Measurements from ENCODE around the gene KIAA0232.
A peak's percentile ranks its signal among the peaks of the same experiment; 100 is the strongest.

The KIAA0232 gene

GRCh38 chr4:6851962-6852361, 69.4 kb downstream of the KIAA0232 start:
- DNase-seq (ENCODE audit: low read depth), result no peak

- no peak for DNase-seq (ENCODE audit: low read depth)
Measured at GRCh38 chr4:6852582-6852981, 70.1 kb downstream of the KIAA0232 start.

- DNase-seq (ENCODE audit: low read depth), result no peak
Measured at GRCh38 chr4:6854098-6854744, 71.7 kb downstream of the KIAA0232 start.

DNA sequence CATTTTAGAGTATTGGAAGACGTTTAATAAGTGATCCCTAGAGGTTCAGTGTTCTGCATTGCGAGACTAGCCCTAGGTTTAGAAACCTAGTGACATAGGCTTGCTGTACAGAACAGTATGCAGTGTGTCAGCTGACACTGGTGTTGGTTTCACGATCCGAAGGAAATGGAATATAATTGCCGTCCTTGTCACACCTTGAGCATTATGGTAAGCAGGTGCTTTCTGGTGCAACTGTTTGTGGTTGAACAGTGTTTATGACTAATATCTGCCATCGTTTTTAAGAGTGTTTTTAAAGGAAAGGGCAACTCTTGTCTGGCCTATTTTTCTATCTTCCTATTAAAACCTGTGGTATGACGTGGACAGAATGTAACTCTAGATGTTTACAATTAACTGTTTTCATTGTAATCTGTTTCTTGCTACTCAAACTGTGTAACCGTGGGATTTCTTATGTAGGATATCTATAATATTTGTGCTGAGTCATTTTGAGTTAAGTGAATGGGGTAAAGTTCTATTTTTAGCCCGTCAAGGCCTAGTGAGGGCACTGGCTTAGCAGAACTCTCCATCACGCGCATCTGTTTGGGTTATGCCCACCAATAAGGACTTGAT, 73.3 kb downstream of the KIAA0232 start:
- DNase-seq (ENCODE audit: low read depth), result no peak

DNA sequence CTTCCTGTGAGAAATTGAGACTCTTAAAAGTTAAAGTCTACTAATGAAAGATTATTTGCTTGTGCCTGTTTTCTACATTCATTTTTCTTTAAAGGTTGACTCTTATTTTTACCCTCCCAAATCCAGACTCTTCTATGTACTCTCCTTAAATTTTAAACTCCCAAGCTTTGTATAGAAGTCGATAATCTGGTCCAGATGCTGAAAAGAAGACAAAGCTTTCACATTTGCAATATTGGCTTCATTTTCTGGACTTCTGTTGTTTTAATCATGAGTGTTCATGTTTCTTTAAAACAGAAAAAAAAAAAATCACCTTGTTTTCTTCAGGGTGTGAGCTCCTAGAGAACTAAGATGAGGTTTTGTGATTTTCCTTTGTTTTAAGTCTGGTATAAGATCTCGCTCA, 73.9 kb downstream of the KIAA0232 start:
- DNase-seq (ENCODE audit: low read depth), result no peak

GRCh38 chr4:6857009-6857882, 74.7 kb downstream of the KIAA0232 start:
- no peak for DNase-seq (ENCODE audit: low read depth)

DNA sequence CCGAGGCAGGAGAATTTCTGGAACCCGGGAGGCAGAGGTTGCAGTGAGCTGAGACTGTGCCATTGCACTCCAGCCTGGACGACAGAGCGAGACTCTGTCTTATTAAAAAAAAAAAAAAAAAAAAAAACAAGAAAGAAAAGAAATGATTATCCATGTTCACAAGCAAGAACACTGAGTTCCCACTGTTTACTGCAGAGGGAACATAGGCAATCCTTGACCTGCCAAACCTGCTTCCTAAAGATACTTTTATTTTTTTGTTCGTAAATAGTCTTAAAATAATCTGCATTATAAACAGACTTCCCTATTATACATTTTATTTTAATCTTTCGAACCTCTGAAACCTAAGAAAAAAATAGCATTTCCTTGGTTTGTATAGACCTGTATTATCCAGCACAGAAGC, 76.5 kb downstream of the KIAA0232 start:
- DNase-seq (ENCODE audit: low read depth), result no peak

DNA sequence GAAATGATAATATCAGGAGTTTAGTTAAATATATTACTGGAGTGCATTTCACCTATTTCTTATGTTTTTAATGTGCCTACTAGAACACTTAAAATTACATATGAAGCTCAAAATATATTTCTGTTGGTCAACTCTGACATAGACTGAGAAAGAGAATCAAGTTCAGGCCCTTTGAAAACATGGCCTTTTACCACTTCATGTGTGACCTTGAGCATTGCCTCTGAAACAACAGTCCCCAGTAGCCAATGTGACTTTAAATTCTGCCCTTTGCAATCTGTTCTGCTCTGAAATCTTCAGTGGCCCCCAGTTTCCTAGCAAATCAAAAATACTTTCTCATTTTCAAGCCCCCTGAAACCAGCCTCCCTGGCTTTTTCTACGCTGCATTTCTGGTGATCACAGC, 77.0 kb downstream of the KIAA0232 start:
- DNase-seq (ENCODE audit: low read depth), result no peak

GRCh38 chr4:6868386-6868785, 85.9 kb downstream of the KIAA0232 start:
- DNase-seq (ENCODE audit: low read depth), result no peak

DNA sequence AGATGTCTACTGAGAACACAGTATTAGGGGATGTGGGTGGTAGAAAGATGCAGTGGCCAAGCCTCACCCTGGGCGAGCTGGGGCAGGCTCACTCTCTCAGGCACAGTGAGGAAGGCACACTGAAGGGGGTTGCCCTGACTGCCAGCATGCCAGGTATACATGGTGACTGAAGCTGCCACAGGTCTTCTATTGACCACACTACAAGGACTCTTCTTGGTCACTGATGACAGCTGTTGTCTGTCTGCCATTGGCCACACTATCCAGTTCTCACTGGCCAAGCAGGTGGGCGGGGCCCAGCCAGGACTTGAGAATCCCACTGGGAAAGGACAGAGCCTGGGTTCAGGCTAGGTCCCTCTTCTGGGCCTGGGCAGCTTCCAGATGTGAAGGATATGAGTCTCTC, 87.4 kb downstream of the KIAA0232 start:
- DNase-seq (ENCODE audit: low read depth), result no peak

- no peak for DNase-seq (ENCODE audit: low read depth)
Measured at GRCh38 chr4:6873291-6873690, 90.8 kb downstream of the KIAA0232 start.

DNA sequence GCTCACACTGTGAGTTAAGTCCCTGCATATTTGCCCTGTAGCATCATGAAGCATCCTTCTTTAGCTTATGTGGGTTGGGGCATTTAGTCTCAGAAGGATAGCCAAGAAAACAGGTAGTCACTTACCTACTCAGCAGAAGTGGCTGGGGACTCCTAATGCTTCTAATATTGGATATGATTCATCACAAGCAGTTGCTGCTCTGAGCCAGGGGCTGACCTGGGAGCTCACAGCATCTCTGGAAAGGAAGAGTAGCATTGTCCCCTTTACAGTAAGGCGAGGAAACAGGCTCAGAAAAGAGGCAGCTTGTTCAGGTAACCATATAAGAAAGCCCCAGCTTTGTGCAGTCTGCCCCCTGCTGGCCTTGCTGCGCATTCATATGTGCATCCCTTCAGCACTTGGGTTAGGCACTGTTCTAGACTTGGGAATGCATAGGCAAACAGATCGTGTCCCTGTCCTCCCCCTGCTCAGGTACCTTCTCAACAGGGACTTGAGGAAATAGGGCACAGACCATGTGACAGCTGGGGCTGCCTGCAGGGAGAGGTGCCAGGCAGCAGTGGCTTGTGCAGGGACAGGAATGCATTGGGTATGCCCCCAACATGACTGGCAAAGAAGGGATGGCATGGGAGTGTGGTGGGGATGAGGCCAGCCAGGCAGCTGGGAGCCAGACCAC, 91.4 kb downstream of the KIAA0232 start:
- DNase-seq (ENCODE audit: low read depth), result no peak

- DNase-seq (ENCODE audit: low read depth), result no peak
Measured at GRCh38 chr4:6874981-6875380, 92.5 kb downstream of the KIAA0232 start.

DNA sequence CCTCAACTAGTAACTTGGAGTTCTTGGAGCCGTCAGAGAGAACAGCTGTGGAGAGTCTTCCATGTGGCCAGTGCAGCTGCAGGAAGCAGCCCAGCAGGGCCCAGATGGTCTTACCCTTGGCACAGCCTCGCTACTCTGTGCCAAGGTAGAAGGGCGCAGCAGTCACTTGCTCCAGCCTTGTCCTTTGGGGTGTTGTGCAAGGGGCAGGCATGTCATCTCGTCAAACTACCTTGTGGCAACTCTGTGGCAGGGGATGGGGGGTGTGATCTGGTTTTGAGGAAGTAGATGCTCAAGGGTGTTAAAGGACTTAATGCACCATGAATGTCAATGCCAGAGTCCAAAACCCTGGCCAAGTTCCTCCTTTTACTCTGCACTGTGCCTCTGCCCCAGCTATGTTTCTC, 92.9 kb downstream of the KIAA0232 start:
- DNase-seq (ENCODE audit: low read depth), result no peak

DNA sequence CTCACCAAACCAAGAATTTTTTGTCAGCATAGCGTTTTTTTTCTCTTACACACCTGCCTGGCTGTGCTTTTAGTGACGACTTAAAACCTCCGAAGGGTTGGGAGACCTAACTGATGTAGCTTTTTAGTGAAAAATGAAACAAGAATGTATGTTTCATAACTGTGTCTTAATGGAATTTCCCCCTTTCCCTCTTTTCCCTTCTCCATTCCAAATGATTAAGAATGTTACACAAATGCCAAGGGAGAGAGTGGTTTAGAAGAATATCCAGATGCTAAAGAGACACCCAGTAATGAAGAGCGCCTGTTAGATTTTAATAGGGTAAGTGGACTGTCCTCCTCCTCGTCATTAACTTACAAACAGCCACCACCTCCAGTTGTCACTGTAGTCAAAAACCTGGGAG, 93.9 kb downstream of the KIAA0232 start:
- peak; percentile 27 for DNase-seq (ENCODE audit: low read depth)

DNA sequence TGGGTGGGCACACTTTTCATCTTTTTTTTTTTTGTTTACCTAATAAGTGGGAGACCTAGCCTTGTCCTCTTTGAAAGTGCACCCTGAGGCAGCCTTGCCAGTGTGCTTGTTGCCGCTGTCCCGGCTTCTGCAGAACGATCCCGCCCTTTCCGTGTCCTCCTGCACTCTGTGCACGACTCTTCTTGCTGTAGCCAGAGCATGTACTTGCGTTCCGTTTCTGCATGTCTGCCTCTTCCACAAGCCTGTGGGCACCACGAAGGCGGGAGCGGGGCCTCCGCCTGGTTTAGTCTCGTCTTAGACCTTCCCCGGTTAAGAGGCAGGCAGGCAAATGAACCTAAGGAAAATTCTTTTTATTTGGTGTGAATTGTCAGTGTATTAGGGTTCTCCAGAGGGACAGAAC, 94.5 kb downstream of the KIAA0232 start:
- no peak for DNase-seq (ENCODE audit: low read depth)

DNA sequence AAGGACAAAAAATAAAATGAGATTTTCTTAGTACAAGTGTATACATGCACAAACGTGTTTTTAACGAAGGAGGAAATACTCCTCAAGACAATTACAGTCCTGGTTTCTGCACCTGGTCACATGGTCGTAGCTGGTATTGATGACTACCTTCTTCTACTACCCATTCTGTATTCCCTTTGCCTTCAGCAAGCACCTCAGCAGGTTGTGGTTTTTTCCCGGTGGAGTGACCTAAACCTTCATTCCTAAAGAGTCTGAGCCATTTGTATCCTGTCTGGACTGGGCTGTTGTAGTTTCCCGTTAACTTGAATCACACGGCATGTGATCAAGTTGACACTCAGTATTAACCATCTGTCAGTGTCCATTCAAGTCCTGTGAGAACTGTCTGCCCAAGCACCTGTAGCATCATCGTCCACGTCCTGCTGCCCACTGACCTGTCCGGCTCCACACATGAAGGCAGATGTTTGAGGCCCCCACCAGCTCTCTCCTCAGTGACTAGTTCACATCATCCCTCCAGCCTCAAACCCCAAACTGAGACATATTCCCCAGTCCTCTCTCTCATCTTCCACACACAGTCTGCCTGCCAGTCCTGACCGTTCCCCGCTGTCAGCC, 96.0 kb downstream of the KIAA0232 start:
- DNase-seq (ENCODE audit: low read depth), result no peak

DNA sequence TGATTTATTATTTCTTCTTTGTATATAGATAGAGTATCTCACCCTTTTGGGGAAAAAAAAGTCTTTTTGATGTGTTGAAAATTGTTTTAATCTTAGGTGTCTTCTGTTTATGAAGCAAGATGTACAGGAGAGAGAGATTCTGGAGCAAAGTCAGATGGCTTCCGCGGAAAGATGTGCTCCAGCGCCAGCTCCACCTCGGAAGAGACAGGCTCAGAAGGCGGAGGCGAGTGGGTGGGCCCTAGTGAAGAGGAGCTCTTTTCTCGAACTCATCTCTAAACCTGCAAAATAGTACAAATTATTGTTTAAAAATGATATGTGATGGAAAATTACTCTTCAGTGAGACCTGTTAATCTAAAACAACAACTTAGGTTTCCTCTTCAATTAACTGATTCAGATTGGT, 98.2 kb downstream of the KIAA0232 start:
- no peak for DNase-seq (ENCODE audit: low read depth)

DNA sequence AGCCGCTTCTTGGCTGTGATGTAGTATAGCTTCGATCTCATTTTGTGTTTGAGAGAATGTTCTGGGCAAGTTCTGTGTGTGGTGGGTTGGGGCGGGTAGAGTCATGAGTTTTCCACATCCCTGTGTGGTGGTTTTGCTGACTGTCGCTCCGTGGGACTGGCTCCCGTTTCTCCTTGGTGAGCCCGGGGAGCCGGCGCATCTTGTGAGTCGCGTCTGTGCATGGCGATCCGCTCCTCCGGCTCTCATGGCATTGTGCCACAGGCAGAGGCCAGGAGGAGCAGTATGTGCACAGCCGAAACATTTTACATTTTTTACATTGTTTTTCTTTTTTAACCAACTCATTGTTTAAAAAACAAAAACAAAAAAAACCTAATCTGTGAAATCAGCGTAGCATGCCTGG, 99.4 kb downstream of the KIAA0232 start:
- no peak for DNase-seq (ENCODE audit: low read depth)

DNA sequence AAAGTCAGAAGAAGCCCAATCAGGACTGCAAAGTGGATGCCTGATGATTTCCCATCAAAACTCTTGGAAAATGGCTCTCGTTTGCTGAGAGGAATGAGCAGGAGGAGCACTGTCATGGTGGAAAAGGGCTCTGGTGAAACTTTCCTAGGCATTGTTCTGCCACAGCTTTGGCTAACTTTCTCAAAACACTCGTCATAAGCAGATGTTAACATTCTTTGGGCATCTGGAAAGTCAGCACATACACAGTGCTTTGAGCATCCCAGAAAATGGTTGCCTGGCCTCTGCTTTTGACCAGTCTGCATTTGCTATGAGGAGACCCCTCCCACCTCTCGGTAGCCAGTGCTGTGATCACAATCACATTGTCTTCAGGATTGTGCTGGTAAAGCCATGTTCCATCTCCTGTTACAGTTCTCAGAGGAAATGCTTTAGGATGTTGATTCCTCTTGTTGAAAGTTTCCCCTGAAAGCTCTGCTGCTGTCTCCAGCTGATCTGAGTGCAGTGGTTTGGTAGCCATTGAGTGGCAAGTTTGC, 101.9 kb downstream of the KIAA0232 start:
- DNase-seq (ENCODE audit: low read depth), result no peak

- peak; percentile 64 for DNase-seq (ENCODE audit: low read depth)
Measured at GRCh38 chr4:6885953-6886557, 103.5 kb downstream of the KIAA0232 start.

DNA sequence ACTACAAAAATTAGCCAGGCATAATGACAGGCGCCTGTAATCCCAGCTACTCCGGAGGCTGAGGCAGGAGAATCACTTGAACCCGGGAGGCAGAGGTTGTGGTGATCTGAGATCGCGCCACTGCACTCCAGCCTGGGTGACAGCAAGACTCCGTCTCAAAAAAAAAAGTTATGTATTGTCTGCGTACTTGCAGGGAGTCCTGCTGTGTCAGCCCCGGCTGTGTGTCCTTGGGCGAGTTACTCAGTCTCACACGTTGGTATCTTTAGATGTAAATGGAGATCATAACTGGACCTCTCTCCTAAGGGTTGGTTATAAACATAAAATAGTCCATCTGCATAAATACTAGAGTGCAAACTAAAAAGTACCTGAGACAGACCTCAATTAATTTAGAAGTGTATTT, 104.4 kb downstream of the KIAA0232 start:
- no peak for DNase-seq (ENCODE audit: low read depth)

Measured in GM04504 (cell line).